AG10803 (cell line): ENCODE measurements around the gene TMEM205.

Source experiments
- DNase-seq: peaks from one replicate; pipeline ENCODE4 v3.0.0; 2010; ENCODE audit warnings: low read depth
- H3K4me3 ChIP-seq: 2 replicates; pipeline ENCODE4 v1.5.1; 2011; ENCODE audit warnings: mild to moderate bottlenecking, low read length, control low read depth
- TF ChIP-seq, protein P1 (sequence below): conservative IDR thresholded peaks from 2 replicates; pipeline ENCODE4 v1.5.1; 2011; ENCODE audit warnings: mild to moderate bottlenecking, low read length, control low read depth, inconsistent platforms

Gene TMEM205

DNA sequence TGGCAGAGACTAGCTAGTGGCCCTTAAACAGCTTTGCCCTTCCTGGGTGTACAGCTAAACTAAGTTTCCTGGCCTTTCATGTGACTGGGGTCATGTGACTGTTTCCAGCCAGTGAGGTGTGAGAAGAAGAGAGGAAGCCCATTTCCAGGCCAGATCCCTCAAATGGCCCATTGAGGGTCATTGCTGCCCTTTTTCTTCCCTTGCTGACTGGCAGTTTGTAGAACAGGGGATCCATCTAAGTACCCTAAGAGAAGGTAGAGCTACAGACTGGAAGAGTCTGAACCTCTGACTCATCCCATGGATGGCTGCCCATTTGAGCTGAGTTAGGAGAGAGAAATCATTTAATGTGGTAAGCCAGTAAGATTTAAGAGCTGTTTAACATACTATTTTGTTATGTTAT is 31.2 kb upstream of the TMEM205 start:
- TF ChIP-seq, protein P1, sequence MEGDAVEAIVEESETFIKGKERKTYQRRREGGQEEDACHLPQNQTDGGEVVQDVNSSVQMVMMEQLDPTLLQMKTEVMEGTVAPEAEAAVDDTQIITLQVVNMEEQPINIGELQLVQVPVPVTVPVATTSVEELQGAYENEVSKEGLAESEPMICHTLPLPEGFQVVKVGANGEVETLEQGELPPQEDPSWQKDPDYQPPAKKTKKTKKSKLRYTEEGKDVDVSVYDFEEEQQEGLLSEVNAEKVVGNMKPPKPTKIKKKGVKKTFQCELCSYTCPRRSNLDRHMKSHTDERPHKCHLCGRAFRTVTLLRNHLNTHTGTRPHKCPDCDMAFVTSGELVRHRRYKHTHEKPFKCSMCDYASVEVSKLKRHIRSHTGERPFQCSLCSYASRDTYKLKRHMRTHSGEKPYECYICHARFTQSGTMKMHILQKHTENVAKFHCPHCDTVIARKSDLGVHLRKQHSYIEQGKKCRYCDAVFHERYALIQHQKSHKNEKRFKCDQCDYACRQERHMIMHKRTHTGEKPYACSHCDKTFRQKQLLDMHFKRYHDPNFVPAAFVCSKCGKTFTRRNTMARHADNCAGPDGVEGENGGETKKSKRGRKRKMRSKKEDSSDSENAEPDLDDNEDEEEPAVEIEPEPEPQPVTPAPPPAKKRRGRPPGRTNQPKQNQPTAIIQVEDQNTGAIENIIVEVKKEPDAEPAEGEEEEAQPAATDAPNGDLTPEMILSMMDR: no peak
- peak; percentile 89 for DNase-seq
- H3K4me3 ChIP-seq: no peak overlapping the region

DNA sequence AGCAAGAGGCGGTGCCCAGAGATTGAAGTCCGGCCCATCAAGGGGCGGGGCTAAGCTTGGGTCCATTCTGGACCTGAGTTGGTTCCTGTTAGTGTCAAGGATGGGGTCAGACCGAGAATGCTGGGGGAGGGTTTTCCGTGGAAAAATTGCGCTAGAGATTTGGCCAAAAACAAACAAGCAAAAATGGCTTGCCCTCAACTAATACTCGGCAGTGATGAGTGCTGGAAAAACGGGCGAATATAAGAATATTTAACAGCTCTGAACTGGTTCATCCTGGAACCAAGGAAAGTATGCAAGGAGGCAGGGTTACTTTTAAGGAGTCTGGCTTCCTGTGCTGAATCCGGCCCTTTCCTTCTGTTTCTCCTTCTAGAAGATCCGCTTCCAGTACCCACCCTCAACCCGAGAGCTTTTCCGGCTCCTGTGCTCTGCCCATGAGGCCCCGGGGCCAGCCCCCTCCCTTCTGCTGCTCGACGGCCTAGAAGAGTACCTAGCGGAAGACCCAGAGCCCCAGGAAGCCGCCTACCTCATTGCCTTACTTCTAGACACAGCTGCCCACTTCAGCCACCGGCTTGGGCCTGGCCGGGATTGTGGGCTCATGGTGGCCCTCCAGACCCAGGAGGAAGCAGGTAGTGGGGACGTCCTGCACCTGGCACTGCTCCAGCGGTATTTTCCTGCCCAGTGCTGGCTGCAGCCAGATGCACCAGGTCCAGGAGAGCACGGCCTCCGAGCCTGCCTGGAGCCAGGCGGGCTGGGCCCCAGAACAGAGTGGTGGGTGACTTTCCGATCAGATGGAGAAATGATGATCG is 29.3 kb upstream of the TMEM205 start:
- no peak for DNase-seq
- TF ChIP-seq, protein P1: no peak

DNA sequence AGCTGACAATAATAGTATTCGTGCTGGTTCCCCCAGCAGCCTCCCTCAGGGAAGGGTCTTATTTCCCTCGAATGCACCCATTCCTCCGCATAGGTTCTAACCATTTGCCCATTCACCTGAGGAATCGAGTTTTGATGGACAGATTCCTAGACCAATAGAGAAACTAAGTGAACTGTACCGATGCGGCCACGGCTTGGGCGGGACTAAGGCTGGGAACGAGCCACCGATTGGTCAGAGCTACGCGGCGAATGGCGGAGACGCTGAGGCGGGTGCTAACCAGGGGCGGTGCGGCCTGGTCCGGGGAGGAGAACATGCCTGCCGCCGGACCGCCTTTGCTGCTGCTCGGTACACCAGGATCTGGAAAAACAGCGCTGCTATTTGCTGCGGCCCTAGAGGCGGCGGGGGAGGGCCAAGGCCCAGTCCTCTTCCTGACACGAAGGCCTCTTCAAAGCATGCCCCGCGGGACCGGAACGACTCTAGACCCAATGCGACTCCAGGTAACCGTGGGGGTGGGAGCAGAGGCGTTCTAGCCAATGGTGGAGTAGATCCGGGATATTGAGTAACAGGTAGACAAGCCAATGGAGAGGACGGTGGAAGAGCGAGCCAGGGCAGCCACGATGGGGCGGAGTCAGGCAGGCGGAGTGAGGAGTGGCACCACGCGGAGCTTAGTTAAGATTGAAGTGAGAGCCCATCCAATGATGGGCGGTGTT is 28.5 kb upstream of the TMEM205 start, which contains the start of gene SWSAP1:
Gene SWSAP1 (plus strand): TSS at position 234 of the 710 bp plus-strand sequence. CDS start 15 bp downstream, at position 249.
- TF ChIP-seq, protein P1: no peak
- DNase-seq: peak; percentile 99
- peak within 1 kb of the TSS; percentile 87 for H3K4me3 ChIP-seq

More for the DNA sequence above, 29.3 kb upstream of the TMEM205 start:
- peak overlapping the region; percentile 47 for H3K4me3 ChIP-seq

DNA sequence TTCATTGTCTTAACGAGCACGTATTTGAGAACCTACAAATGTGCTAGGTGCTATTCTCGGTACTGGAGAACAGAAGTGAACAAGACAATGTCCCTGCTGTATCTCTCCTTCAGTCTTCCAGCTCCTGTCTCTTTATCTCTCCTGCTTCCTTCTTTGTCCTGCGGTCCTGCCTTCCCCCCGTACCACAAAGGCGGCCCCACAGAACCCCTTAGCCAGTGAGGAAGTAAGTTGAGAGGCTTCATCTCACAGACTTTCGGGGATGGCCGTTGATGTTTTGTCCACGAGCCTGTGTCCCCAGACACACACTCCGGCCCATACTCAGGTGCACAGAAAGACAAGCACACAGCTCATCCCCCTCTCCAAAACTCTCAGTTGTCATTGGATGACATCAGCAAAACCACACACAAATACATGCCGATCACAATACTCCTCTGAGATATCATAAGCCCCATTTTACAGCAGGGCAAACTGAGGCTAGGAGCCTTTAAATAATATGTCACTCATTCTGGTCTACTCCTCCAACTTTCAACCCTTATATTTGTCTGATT is 27.9 kb upstream of the TMEM205 start:
- TF ChIP-seq, protein P1: no peak
- peak overlapping the region; percentile 87 for H3K4me3 ChIP-seq
- DNase-seq: no peak

DNA sequence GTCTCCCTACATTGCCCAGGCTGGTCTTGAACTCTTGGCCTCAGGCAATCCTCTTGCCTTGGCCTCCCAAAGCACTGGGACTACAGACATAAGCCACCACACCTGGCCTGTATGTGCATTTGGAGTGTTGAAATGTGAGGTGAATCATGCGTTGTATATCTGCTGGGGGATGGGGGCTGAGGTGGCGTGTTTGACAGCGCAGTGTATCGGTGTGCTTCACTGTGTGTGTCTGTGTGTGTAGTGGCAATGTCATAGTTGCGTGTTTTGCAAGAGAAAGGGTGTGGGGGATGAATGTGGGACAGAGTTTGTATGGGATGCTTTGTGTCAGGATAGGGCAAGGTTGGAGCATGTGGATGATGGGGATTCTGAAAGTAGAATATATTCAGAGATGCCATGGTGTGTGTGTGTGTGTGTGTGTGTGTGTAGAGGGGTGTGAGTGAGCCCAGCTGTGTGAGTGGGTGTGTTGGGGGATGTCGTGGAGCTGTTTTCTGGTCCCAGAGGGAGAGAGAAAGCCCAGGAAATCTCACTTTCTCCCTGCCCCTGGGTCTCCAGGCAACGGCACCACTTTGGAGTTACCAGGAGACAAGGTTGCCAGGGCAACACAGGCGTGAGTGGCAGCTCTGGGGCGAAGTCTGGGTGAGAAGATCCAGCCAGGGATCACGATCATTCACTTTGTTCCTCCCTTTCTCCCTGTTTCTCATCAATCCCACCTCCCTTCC is 27.3 kb upstream of the TMEM205 start:
- peak; percentile 6 for DNase-seq
- TF ChIP-seq, protein P1: no peak
- H3K4me3 ChIP-seq: no peak overlapping the region

DNA sequence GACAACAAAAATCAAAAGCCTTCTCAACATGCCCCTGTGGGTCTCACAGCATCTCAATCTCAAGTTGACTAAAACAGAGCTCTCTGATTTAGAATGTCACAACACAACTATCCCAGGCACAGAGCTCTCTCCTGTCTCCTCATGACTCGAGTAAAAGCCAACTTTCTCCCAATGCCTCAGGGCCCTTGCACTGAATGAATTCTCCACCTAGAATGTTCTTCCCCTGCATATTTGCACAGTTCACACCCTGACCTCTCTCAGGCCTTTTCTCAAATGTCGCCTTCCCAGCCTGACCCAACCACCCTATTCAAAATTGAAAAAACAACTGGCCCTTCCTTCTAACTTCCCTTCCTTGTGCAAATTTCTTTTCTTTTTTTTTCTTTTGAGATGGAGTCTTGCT is 24.7 kb upstream of the TMEM205 start:
- TF ChIP-seq, protein P1: no peak
- no peak for DNase-seq
- H3K4me3 ChIP-seq: no peak overlapping the region
